GM12878 (cell line): ENCODE data around the gene SLFN14. TPM values are rescaled to one million over a fixed set of nuclear protein-coding genes. Genes with fewer than 3 reads are reported as not detected.

Experiments
- ASH2L ChIP-seq: fragments of 300-600, 200-600 bp; sonication (generic); IDR thresholded peaks from 2 replicates; pipeline ENCODE4 v1.6.1; 2017; ENCODE audit warnings: low read depth, mild to moderate bottlenecking, borderline replicate concordance
- ATF3 ChIP-seq: IDR thresholded peaks from 2 replicates; pipeline ENCODE4 v1.6.1; 2011; ENCODE audit warnings: low read depth, mild to moderate bottlenecking, low read length, moderate library complexity, borderline replicate concordance; ENCODE audit errors: extremely low read depth
- E2F4 ChIP-seq: IDR thresholded peaks from 2 replicates; pipeline ENCODE4 v1.6.1; 2012; ENCODE audit warnings: low read depth, low read length, improper control_type of control experiment
- ETV6 ChIP-seq, 2 experiments: fragments of 450-650 bp in 1 of 2; IDR thresholded peaks in 1 of 2; conservative IDR thresholded peaks in 1 of 2; 2 replicates each; pipeline ENCODE4 v1.6.1; 2014; ENCODE audit warnings: antibody characterized with exemption in 1 of 2, borderline replicate concordance in 1 of 2, low read depth in 1 of 2, mild to moderate bottlenecking in 1 of 2, moderate library complexity in 1 of 2
- HDAC2 ChIP-seq: fragments of 200-600 bp; sonication (generic); IDR thresholded peaks from 2 replicates; pipeline ENCODE4 v1.6.1; 2017
- HDGF ChIP-seq: fragments of 450-650 bp; IDR thresholded peaks from 2 replicates; pipeline ENCODE4 v1.6.1; 2016; ENCODE audit warnings: antibody characterized with exemption
- HSF1 ChIP-seq: fragments of 150-350 bp; IDR thresholded peaks from 2 replicates; pipeline ENCODE4 v1.6.1; 2014; ENCODE audit warnings: mild to moderate bottlenecking, low read depth, low read length
- KLF5 ChIP-seq: fragments of 450-650 bp; IDR thresholded peaks from 2 replicates; pipeline ENCODE4 v1.6.1; 2014; ENCODE audit warnings: mild to moderate bottlenecking; ENCODE audit not compliant: partially characterized antibody
- LARP7 ChIP-seq: fragments of 450-650 bp; IDR thresholded peaks from 2 replicates; pipeline ENCODE4 v1.6.1; 2017; ENCODE audit warnings: mild to moderate bottlenecking
- MXI1 ChIP-seq: fragments of 150-350 bp; IDR thresholded peaks from 2 replicates; pipeline ENCODE4 v1.6.1; 2011; ENCODE audit warnings: low read depth, mild to moderate bottlenecking, inconsistent platforms, low read length, improper control_type of control experiment
- NR2C1 ChIP-seq: fragments of 450-650 bp; IDR thresholded peaks from 2 replicates; pipeline ENCODE4 v1.6.1; 2017; ENCODE audit warnings: antibody characterized with exemption, mild to moderate bottlenecking, moderate library complexity
- PAX5 ChIP-seq: IDR thresholded peaks from 2 replicates; pipeline ENCODE4 v1.6.1; 2011; ENCODE audit warnings: low read depth, low read length, borderline replicate concordance
- PKNOX1 ChIP-seq: fragments of 450-650 bp; IDR thresholded peaks from 2 replicates; pipeline ENCODE4 v1.6.1; 2016; ENCODE audit warnings: mild to moderate bottlenecking
- RUNX3 ChIP-seq: IDR thresholded peaks from 2 replicates; pipeline ENCODE4 v1.6.1; 2012; ENCODE audit warnings: low read length, inconsistent platforms
- SIN3A ChIP-seq: IDR thresholded peaks from 2 replicates; pipeline ENCODE4 v1.6.1; 2012; ENCODE audit warnings: low read depth, low read length, improper control_type of control experiment
- SIX5 ChIP-seq: IDR thresholded peaks from 2 replicates; pipeline ENCODE4 v1.6.1; 2011; ENCODE audit warnings: mild to moderate bottlenecking, low read depth, low read length, moderate library complexity; ENCODE audit not compliant: severe bottlenecking
- SMC3 ChIP-seq: IDR thresholded peaks from 2 replicates; pipeline ENCODE4 v1.6.1; 2011; ENCODE audit warnings: low read length, improper control_type of control experiment, borderline replicate concordance
- TCF12 ChIP-seq: IDR thresholded peaks from 2 replicates; pipeline ENCODE4 v1.6.1; 2011; ENCODE audit warnings: low read depth, mild to moderate bottlenecking, low read length
- ZBED1 ChIP-seq: IDR thresholded peaks from 2 replicates; pipeline ENCODE4 v1.6.1; 2016; ENCODE audit warnings: borderline replicate concordance
- ZNF207 ChIP-seq: fragments of 450-650 bp; IDR thresholded peaks from 2 replicates; pipeline ENCODE4 v1.6.1; 2014; ENCODE audit warnings: antibody characterized with exemption, mild to moderate bottlenecking, borderline replicate concordance
- ZNF592 ChIP-seq: fragments of 450-650 bp; IDR thresholded peaks from 2 replicates; pipeline ENCODE4 v1.6.1; 2017; ENCODE audit warnings: mild to moderate bottlenecking, moderate library complexity
- polyA plus RNA-seq, 11 experiments: library from polyadenylated mRNA; depleted of rRNA in 4 of 11; unstranded in 6 of 11; stranded (reverse) in 5 of 11; fragments of >200 nt; fragmentation: Nextera tagmentation in 4 of 11; fragmentation: Illumina TruSeq in 1 of 11; extraction: Ambion mirVana in 4 of 11; extraction: Trizol in 1 of 11; gene quantifications; 1 replicate in 1 of 11; 2 replicates in 10 of 11; pipeline versions ENCODE4 v1.2.1 to v1.2.3, GENCODE V29; 2011 to 2016; ENCODE audit warnings: inconsistent platforms in 2 of 11, missing spikeins in 2 of 11, low read depth in 1 of 11
- total RNA-seq, 4 experiments: library from RNA; depleted of rRNA in 3 of 4; stranded (reverse); fragments of >200 nt in 3 of 4; fragmentation: Illumina TruSeq in 1 of 4; extraction: Trizol in 1 of 4; gene quantifications; 2 replicates each; pipeline versions ENCODE4 v1.2.1 to v1.2.3, GENCODE V29; 2013 to 2021

The SLFN14 gene
- total and polyA plus RNA-seq, 10 of the 15 experiments (the other 5 are each of a cell fraction or from before 2014, with no cell fraction given): 0.06 to 0.11 (median 0.06) TPM; not detected in 7

- TF ChIP-seq ATF3: peak; percentile 95
- TF ChIP-seq E2F4: no peak
- peak; percentile 84 for TF ChIP-seq NR2C1
- TF ChIP-seq PAX5: peak; percentile 73; the same call in 1 of the 2 replicates
- peak; percentile 89 for TF ChIP-seq HDGF
- no peak for TF ChIP-seq SMC3
- peak; percentile 73; the same call in 1 of the 2 replicates for TF ChIP-seq ZNF207
- TF ChIP-seq RUNX3: peak; percentile 78
- no peak for TF ChIP-seq SIN3A
- peak in 1 of 2 experiments; percentile 75; a peak in 1 of 4 replicates for TF ChIP-seq ETV6 (conservative IDR thresholded peaks at IDR 0.05 in 1 of 2, IDR thresholded peaks at IDR 0.05 in 1 of 2; ENCODE audit: borderline replicate concordance in 1 of 2, low read depth in 1 of 2)
- 0 out of 2 replicates have a peak, but pooled peaks have one; percentile 62 for TF ChIP-seq TCF12
- TF ChIP-seq ZBED1: no peak
- TF ChIP-seq HSF1: no peak
- peak; percentile 87 for TF ChIP-seq SIX5
- peak; percentile 79 for TF ChIP-seq PKNOX1
- no peak for TF ChIP-seq HDAC2
- peak; percentile 65 for TF ChIP-seq MXI1
- TF ChIP-seq ZNF592: peak; percentile 78; the same call in 1 of the 2 replicates
- no peak for TF ChIP-seq KLF5
- 0 out of 2 replicates have a peak, but pooled peaks have one; percentile 71 for TF ChIP-seq ASH2L
- peak; percentile 68; the same call in 1 of the 2 replicates for TF ChIP-seq LARP7
Observed at GRCh38 chr17:35587074-35587961, 26.7 kb upstream of the SLFN14 start, which contains the start of gene AP2B1 (continued).
